GM19463 (cell line): Measurements from ENCODE around the gene FAM219B.

Source experiments
- ATAC-seq: cut with Tn5 transposase; IDR thresholded peaks from one replicate; pipeline ENCODE4 v1.9.1; 2021; ENCODE audit warnings: mild to moderate bottlenecking, moderate library complexity; ENCODE audit not compliant: unreplicated experiment

The FAM219B gene

GRCh38 chr15:74851960-74852359 lies 54.7 kb downstream of the FAM219B start:
- no peak for ATAC-seq

GRCh38 chr15:74850393-74850792 lies 56.3 kb downstream of the FAM219B start:
- ATAC-seq = no peak
